ENCODE data around the gene CANX. TPM values are rescaled to one million over a fixed set of nuclear protein-coding genes. Genes with fewer than 3 reads are reported as not detected.

Gene CANX
- total RNA-seq: 543 and 604 TPM in 2 replicates

DNA sequence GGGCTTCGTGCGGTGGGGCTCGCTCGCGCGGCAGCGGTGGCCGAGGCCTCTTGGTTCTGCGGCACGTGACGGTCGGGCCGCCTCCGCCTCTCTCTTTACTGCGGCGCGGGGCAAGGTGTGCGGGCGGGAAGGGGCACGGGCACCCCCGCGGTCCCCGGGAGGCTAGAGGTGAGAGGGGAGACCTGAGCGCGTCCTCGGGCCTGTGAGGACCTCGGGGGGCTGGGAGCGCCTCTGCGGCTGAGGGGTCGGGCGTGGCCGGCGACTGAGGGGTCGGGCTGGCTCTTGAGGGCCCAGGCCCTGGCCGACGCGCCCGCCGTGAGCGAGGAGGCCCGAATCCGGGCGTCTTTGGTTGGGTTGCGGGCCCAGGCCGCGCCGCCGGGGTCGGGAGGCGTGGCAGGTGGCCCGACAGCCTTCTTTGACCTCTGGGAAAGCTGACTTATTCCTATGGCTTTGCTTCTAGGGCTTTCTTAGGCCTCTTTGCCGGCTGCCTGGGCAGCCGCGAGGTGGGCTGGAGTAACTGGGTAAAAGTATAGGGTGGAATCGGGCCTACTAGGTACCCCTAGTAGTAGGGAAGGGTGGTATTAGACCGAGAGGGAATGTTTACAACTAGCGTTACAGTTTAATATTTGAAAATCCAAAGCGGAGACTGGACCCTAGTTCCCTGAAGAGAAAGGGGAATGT lies at the start of gene CANX:
Gene CANX, plus strand, starts transcription at position 33 of the 681 bp plus-strand sequence. CDS start 6,715 bp downstream, outside the sequence.

GRCh38 chr5:179680780-179681401 lies 17.9 kb upstream of the CANX start, which contains the start of gene CBY3:
CBY3 (minus strand) TSS chr5:179681034; CDS start chr5:179680918, 116 bp downstream.

GRCh38 chr5:179732412-179732917 lies 33.7 kb downstream of the CANX start, which contains the start of gene MAML1:
MAML1 (plus strand) TSS chr5:179732822; CDS start chr5:179733113, 291 bp downstream.

Other genes with a start within 250 kb of the CANX start
- 56.7 and 63.9 TPM in 2 replicates for gene RUFY1, start 148.4 kb upstream of the CANX start, total RNA-seq
- 625 and 786 TPM in 2 replicates for gene HNRNPH1, start 75.3 kb upstream of the CANX start, total RNA-seq
- 0.16 TPM in 1 of 2 replicates, not detected in the other for gene CBY3, start 17.9 kb upstream of the CANX start, total RNA-seq
- 3.0 and 3.6 TPM in 2 replicates for gene MAML1, start 33.9 kb downstream of the CANX start, total RNA-seq
- 0.94 and 1.3 TPM in 2 replicates for gene LTC4S, start 95.0 kb downstream of the CANX start, total RNA-seq
- gene MGAT4B, start 107.9 kb downstream of the CANX start, total RNA-seq: 101 and 137 TPM in 2 replicates
- gene SQSTM1, start 121.9 kb downstream of the CANX start, total RNA-seq: 1,109 and 1,170 TPM in 2 replicates
- 15.3 and 28.9 TPM in 2 replicates for gene MRNIP, start 159.8 kb downstream of the CANX start, total RNA-seq
- gene TBC1D9B, start 208.9 kb downstream of the CANX start, total RNA-seq: 39.6 and 43.4 TPM in 2 replicates